Epithelial cell of proximal tubule (primary cell): Measurements from ENCODE around the gene FMO3. TPM values are rescaled to one million over a fixed set of nuclear protein-coding genes. Genes with fewer than 3 reads are reported as not detected.

Experiments used
- DNase-seq: peaks from one replicate; pipeline ENCODE4 v3.0.0-alpha.2; 2011; ENCODE audit warnings: low read depth
- H3K4me3 ChIP-seq: 2 replicates; pipeline ENCODE4 v1.5.1; 2011; ENCODE audit warnings: low read depth, mild to moderate bottlenecking, low read length
- total RNA-seq: library from RNA; depleted of rRNA; stranded (reverse); fragments of >200 nt; gene quantifications from 2 replicates; pipeline ENCODE4 v1.2.3, GENCODE V29; 2015
- TF ChIP-seq, protein P1 (sequence below): conservative IDR thresholded peaks from 2 replicates; pipeline ENCODE4 v1.5.1; 2012; ENCODE audit warnings: low read depth, mild to moderate bottlenecking, low read length

The FMO3 gene
- total RNA-seq, 1 donor from 2014 or later: not detected

DNA sequence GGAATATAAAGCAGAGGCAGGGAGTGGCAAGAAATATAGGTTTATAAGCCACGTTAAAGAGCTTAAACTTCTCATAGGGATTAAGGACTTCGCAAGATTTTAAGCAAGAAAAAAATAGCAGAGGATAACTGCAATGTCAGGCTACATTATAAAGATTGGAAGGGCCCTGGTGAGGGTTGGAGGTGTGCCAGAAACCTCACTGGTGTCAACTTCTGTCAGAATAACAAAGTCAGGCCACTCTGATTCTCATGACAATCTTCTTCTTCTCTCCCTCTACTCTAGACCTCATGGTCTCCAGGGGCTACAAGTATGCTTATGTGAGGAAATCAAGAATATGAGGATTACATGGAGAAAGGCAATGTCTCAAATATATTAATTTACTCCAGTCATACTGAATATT lies 61.8 kb downstream of the FMO3 start:
- no peak for DNase-seq
- no peak overlapping the region for H3K4me3 ChIP-seq
- TF ChIP-seq, protein P1, sequence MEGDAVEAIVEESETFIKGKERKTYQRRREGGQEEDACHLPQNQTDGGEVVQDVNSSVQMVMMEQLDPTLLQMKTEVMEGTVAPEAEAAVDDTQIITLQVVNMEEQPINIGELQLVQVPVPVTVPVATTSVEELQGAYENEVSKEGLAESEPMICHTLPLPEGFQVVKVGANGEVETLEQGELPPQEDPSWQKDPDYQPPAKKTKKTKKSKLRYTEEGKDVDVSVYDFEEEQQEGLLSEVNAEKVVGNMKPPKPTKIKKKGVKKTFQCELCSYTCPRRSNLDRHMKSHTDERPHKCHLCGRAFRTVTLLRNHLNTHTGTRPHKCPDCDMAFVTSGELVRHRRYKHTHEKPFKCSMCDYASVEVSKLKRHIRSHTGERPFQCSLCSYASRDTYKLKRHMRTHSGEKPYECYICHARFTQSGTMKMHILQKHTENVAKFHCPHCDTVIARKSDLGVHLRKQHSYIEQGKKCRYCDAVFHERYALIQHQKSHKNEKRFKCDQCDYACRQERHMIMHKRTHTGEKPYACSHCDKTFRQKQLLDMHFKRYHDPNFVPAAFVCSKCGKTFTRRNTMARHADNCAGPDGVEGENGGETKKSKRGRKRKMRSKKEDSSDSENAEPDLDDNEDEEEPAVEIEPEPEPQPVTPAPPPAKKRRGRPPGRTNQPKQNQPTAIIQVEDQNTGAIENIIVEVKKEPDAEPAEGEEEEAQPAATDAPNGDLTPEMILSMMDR: no peak

DNA sequence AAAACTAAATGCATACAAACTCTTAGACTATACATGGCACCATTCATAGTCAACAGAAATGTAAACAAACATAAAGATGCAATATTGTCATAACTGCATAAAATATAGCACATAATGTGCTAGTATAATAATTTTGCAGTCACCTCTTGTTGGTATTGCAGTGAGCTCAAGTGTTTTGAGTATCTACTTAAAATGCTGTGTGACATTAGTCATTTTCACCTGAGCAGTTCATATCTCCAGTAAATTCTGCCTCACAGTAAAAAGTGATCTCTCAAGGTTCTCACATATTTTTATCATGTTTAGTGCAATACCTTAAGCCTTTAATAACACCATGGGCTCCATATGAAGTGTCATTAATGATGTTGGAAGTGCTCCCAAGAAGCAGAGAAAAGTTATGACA lies 64.8 kb downstream of the FMO3 start:
- H3K4me3 ChIP-seq: no peak overlapping the region
- no peak for DNase-seq
- TF ChIP-seq, protein P1: no peak

DNA sequence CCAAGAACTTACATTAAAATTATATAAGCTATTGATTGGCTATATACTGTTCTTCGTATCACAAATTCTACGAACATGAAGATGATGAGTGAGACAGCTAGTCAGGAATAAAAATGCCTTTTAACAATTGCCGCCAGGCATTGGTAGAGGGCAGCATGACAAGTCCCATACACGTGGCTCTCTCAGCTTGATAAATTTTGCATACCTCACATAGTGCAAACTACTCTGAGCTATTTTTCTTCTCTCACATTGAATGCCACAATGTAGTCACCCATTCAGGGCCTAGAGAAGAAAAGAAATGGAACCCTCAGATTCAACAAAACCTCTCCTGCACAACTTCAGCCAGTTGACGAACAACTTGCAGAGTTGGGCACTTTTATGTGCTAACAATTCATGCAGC lies 67.4 kb downstream of the FMO3 start:
- H3K4me3 ChIP-seq: no peak overlapping the region
- no peak for DNase-seq
- TF ChIP-seq, protein P1: no peak

DNA sequence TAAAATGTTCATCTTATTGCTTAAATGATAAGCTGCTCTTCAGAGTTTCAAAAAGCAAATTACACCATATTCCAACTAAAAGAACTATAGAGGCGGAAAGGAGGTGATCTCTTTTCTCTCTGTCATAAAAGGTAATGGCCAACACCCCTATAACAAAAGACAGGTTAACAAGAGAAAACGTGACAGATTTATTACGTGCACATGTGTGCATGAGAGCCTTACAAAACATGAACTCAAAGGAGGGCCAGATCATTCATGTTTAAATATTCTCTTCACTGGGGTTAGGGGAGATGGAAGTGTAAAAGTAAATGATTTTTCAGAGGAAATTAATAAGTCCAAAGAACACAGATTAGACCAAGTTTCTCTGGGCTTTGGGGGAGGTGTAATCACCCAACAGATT lies 67.8 kb downstream of the FMO3 start:
- TF ChIP-seq, protein P1: no peak
- H3K4me3 ChIP-seq: no peak overlapping the region
- DNase-seq: no peak

DNA sequence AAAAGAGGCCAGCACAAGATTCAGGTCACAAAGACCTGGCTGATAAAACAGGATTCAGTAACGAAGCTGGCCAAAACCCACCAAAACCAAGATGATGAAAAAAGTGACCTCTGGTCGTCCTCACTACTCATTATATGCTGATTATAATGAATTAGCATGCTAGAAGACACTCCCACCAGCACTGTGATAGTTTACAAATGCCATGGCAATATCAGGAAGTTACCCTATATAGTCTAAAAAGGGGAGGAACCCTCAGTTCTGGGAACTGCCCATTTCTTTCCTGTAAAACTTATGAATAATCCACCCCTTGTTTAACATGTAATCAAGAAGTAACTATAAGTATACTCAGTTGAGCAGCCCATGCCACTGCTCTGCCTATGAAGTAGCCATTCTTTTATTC lies 68.4 kb downstream of the FMO3 start:
- TF ChIP-seq, protein P1: no peak
- DNase-seq: no peak

DNA sequence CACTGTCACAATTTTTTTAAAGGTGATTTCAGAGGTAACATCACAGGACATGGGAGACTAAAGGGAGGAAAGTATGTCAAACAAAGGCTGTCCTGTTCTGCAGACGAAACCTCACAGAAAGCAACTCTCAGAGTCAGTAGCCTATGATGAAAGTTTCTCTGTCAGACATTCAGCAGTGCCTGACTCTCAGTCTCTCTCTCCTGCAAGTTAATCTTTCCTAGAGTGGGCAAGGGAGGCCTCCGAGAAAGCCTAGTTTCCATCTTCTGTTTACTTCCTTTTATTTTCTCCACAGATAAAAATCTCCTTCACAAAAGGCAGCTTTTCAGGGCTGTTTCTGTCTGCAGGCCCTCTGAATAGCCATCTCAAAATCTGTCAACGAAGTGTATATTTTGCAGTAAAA lies 69.5 kb downstream of the FMO3 start:
- TF ChIP-seq, protein P1: no peak
- peak; percentile 20 for DNase-seq

More for the DNA sequence above, 68.4 kb downstream of the FMO3 start:
- H3K4me3 ChIP-seq: no peak overlapping the region

DNA sequence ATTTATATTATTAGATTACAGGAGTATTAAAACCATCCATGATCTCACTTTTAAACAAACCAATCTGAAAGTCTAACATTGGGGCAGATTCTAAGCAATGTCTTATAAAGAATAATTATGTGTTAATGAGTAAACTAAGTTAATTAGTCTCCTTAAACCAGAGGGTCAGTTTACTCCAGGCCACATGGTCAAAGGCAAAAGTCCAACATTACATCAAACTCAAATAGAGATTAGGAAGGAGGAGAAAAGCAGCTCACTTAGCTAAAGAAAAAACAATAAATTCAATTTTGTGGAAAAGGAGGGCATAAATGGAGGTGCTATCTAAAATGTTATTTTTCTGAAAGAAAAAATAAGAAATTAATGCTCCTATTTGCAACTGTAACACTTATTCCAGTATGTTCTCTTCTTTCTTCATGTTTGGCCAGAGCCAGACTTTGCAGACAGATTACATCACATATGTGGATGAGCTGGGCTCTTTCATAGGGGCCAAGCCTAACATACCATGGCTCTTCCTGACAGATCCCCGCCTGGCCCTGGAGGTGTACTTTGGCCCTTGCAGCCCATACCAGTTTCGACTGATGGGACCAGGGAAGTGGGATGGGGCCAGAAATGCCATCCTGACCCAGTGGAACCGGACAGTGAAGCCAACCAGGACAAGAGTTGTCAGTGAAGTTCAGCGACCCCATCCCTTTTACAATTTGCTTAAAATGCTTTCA lies 70.1 kb downstream of the FMO3 start:
- DNase-seq: peak; percentile 27
- H3K4me3 ChIP-seq: no peak overlapping the region
- TF ChIP-seq, protein P1: no peak

More for the DNA sequence above, 69.5 kb downstream of the FMO3 start:
- H3K4me3 ChIP-seq: no peak overlapping the region
